H9 (cell line): Measurements from ENCODE around the gene SGTA. TPM values are rescaled to one million over a fixed set of nuclear protein-coding genes. Genes with fewer than 3 reads are reported as not detected.

Experiments
- DNase-seq: peaks from one replicate; pipeline ENCODE4 v3.0.0-alpha.2; 2017
- H2AFZ ChIP-seq: one replicate; pipeline ENCODE4 v1.6.1; 2013; ENCODE audit warnings: mild to moderate bottlenecking, low read length, control low read depth, moderate library complexity
- H2AK5ac ChIP-seq: 2 replicates; pipeline ENCODE4 v1.6.1; 2013; ENCODE audit warnings: low read length, control low read depth, mixed read lengths; ENCODE audit not compliant: insufficient read length
- H2BK120ac ChIP-seq: one replicate; pipeline ENCODE4 v1.6.1; 2013; ENCODE audit warnings: low read depth, mild to moderate bottlenecking, low read length, control low read depth, inconsistent platforms; ENCODE audit not compliant: poor library complexity, severe bottlenecking
- H2BK12ac ChIP-seq: 2 replicates; pipeline ENCODE4 v1.6.1; 2013; ENCODE audit warnings: low read length, control low read depth, mixed read lengths, low read depth; ENCODE audit not compliant: insufficient read length
- H2BK15ac ChIP-seq: 2 replicates; pipeline ENCODE4 v1.6.1; 2013; ENCODE audit warnings: low read depth, low read length, control low read depth
- H2BK20ac ChIP-seq: one replicate; pipeline ENCODE4 v1.6.1; 2013; ENCODE audit warnings: low read depth, mild to moderate bottlenecking, low read length, control low read depth, inconsistent platforms; ENCODE audit not compliant: poor library complexity, severe bottlenecking
- H2BK5ac ChIP-seq: 2 replicates; pipeline ENCODE4 v1.6.1; 2013; ENCODE audit warnings: low read length, control low read depth, mixed read lengths; ENCODE audit not compliant: insufficient read length
- H3K14ac ChIP-seq: 2 replicates; pipeline ENCODE4 v1.6.1; 2013; ENCODE audit warnings: low read length, control low read depth; ENCODE audit not compliant: insufficient read depth
- H3K18ac ChIP-seq: 2 replicates; pipeline ENCODE4 v1.6.1; 2013; ENCODE audit warnings: low read depth, mild to moderate bottlenecking, mixed read lengths, low read length, control low read depth; ENCODE audit not compliant: insufficient read length
- H3K23ac ChIP-seq: 2 replicates; pipeline ENCODE4 v1.6.1; 2013; ENCODE audit warnings: low read length, control low read depth, mixed read lengths, low read depth; ENCODE audit not compliant: insufficient read length
- H3K23me2 ChIP-seq: 2 replicates; pipeline ENCODE4 v1.6.1; 2013; ENCODE audit warnings: low read depth, mild to moderate bottlenecking, mixed read lengths, low read length, control low read depth; ENCODE audit not compliant: insufficient read length, poor library complexity, severe bottlenecking
- H3K27ac ChIP-seq: 2 replicates; pipeline ENCODE4 v1.5.1; 2013; ENCODE audit warnings: low read length, control low read depth, mixed read lengths, low read depth; ENCODE audit not compliant: insufficient read length
- H3K27me3 ChIP-seq: 2 replicates; pipeline ENCODE4 v1.6.1; 2013; ENCODE audit warnings: low read length, control low read depth, inconsistent platforms; ENCODE audit not compliant: insufficient read depth
- H3K4ac ChIP-seq: 2 replicates; pipeline ENCODE4 v1.6.1; 2013; ENCODE audit warnings: low read depth, mild to moderate bottlenecking, control low read depth, inconsistent platforms, low read length, moderate library complexity
- H3K4me1 ChIP-seq: 2 replicates; pipeline ENCODE4 v1.6.1; 2013; ENCODE audit warnings: low read length, control low read depth, inconsistent platforms; ENCODE audit not compliant: insufficient read depth
- H3K4me2 ChIP-seq: 2 replicates; pipeline ENCODE4 v1.6.1; 2013; ENCODE audit warnings: low read length, control low read depth, mixed read lengths; ENCODE audit not compliant: insufficient read length, insufficient read depth
- H3K56ac ChIP-seq: 2 replicates; pipeline ENCODE4 v1.6.1; 2013; ENCODE audit warnings: low read depth, mild to moderate bottlenecking, mixed read lengths, low read length, control low read depth; ENCODE audit not compliant: insufficient read length
- H3K79me1 ChIP-seq: 2 replicates; pipeline ENCODE4 v1.6.1; 2013; ENCODE audit warnings: low read depth, mild to moderate bottlenecking, moderate library complexity, low read length, control low read depth, inconsistent platforms; ENCODE audit not compliant: insufficient read depth, poor library complexity, severe bottlenecking
- H3K79me2 ChIP-seq: 2 replicates; pipeline ENCODE4 v1.6.1; 2013; ENCODE audit warnings: low read length, control low read depth, inconsistent platforms; ENCODE audit not compliant: insufficient read depth
- H3K9ac ChIP-seq: 2 replicates; pipeline ENCODE4 v1.6.1; 2013; ENCODE audit warnings: low read length, control low read depth, mixed read lengths; ENCODE audit not compliant: insufficient read length; ENCODE audit errors: extremely low read depth
- H3K9me3 ChIP-seq: one replicate; pipeline ENCODE4 v1.6.1; 2013; ENCODE audit warnings: low read depth, low read length, inconsistent platforms; ENCODE audit not compliant: control insufficient read depth
- H3T11ph ChIP-seq: one replicate; pipeline ENCODE4 v1.6.1; 2013; ENCODE audit warnings: mild to moderate bottlenecking, low read length, control low read depth, inconsistent platforms
- H4K20me1 ChIP-seq: one replicate; pipeline ENCODE4 v1.6.1; 2013; ENCODE audit not compliant: control insufficient read depth, insufficient read length, insufficient read depth
- H4K5ac ChIP-seq: 2 replicates; pipeline ENCODE4 v1.6.1; 2013; ENCODE audit warnings: low read depth, mild to moderate bottlenecking, mixed read lengths, low read length, control low read depth; ENCODE audit not compliant: insufficient read length
- H4K8ac ChIP-seq: replicated peaks from 2 replicates; pipeline ENCODE4 v1.6.1; 2013; ENCODE audit warnings: low read length, control low read depth, mixed read lengths, low read depth; ENCODE audit not compliant: insufficient read length
- H4K91ac ChIP-seq: 2 replicates; pipeline ENCODE4 v1.6.1; 2013; ENCODE audit warnings: low read depth, mild to moderate bottlenecking, moderate library complexity, mixed read lengths, low read length, control low read depth; ENCODE audit not compliant: insufficient read length
- H3K27ac Mint-ChIP-seq, 3 experiments: 2 replicates in 2 of 3; 3 replicates in 1 of 3; pipeline ENCODE4 v1.8.0; 2020 to 2021; ENCODE audit warnings: mixed read lengths in 3 of 3, mild to moderate bottlenecking in 1 of 3, moderate library complexity in 1 of 3
- H3K27me3 Mint-ChIP-seq: 2 replicates; pipeline ENCODE4 v1.8.0; 2021; ENCODE audit warnings: low read depth, mild to moderate bottlenecking, moderate library complexity, mixed read lengths
- H3K36me3 Mint-ChIP-seq, 3 experiments: 2 replicates in 2 of 3; 3 replicates in 1 of 3; pipeline ENCODE4 v1.8.0; 2020 to 2021; ENCODE audit warnings: low read depth in 3 of 3, mixed read lengths in 3 of 3; ENCODE audit not compliant: insufficient read depth in 1 of 3
- H3K4me1 Mint-ChIP-seq, 2 experiments: 2 replicates each; pipeline ENCODE4 v1.8.0; 2020; ENCODE audit warnings: mixed read lengths in 2 of 2
- H3K4me3 Mint-ChIP-seq, 2 experiments: 2 replicates in 1 of 2; 3 replicates in 1 of 2; pipeline ENCODE4 v1.8.0; 2020 to 2021; ENCODE audit warnings: mild to moderate bottlenecking in 2 of 2, mixed read lengths in 2 of 2, moderate library complexity in 1 of 2
- H3K9me3 Mint-ChIP-seq, 2 experiments: 2 replicates in 1 of 2; 3 replicates in 1 of 2; pipeline ENCODE4 v1.8.0; 2020; ENCODE audit warnings: mild to moderate bottlenecking in 2 of 2, mixed read lengths in 2 of 2, moderate library complexity in 1 of 2
- CTCF ChIP-seq: fragments of 200-600 bp; sonication (generic); conservative IDR thresholded peaks from 3 replicates; pipeline ENCODE4 v1.8.0; 2021; ENCODE audit warnings: antibody characterized with exemption, mild to moderate bottlenecking
- WGBS: extraction: QIAGEN DNeasy Blood & Tissue Kit; methylation state at CpG from one replicate; pipeline ENCODE4 v1.1.7; 2013; ENCODE audit warnings: missing lambda C conversion rate, low lambda C conversion rate, mixed read lengths; ENCODE audit not compliant: insufficient read length; ENCODE audit errors: extremely low coverage; 5-methylcytosine and 5-hydroxymethylcytosine counted together
- total RNA-seq: library from RNA; stranded (reverse); gene quantifications from 2 replicates; pipeline ENCODE4 v1.2.1, GENCODE V29; 2021

SGTA gene
- total RNA-seq, 1 experiment from 2014 or later = 102 TPM

GRCh38 chr19:2802826-2803225 is 19.8 kb upstream of the SGTA start:
- DNase-seq = no peak
- no peaks in the 10 kb centered on the region for H3K4me1 Mint-ChIP-seq
- no peak overlapping the region for H2AFZ ChIP-seq
- H3K4me2 ChIP-seq = no peak overlapping the region
- H3K27me3 ChIP-seq = no peaks in the 10 kb centered on the region
- WGBS = no CpG with 5 or more reads among the region's 17 CpGs
- H4K8ac ChIP-seq = no peak overlapping the region
- H3K56ac ChIP-seq = no peak overlapping the region
- no peak overlapping the region for H3K9ac ChIP-seq
- no peak overlapping the region for H2AK5ac ChIP-seq
- no peak overlapping the region for H2BK120ac ChIP-seq
- H3K4me3 Mint-ChIP-seq = no peak overlapping the region
- no peak overlapping the region for H3T11ph ChIP-seq
- H3K36me3 Mint-ChIP-seq = peaks cover 17 to 73% (median 72%) of the 10 kb centered on the region in 3 experiments
- no peaks in the 10 kb centered on the region for H3K23me2 ChIP-seq
- no peak overlapping the region for H3K27ac ChIP-seq
- no peaks in the 10 kb centered on the region for H3K79me2 ChIP-seq
- H3K23ac ChIP-seq = no peak overlapping the region
- no peak overlapping the region for H2BK12ac ChIP-seq
- H4K20me1 ChIP-seq = no peaks in the 10 kb centered on the region
- TF ChIP-seq CTCF = no peak
- peaks cover 4% of the 10 kb centered on the region for H3K79me1 ChIP-seq
- H3K4ac ChIP-seq = no peak overlapping the region
- no peaks in the 10 kb centered on the region for H3K4me1 ChIP-seq
- no peak overlapping the region for H2BK5ac ChIP-seq
- H3K27me3 Mint-ChIP-seq = no peaks in the 10 kb centered on the region
- H4K91ac ChIP-seq = no peak overlapping the region
- H3K18ac ChIP-seq = no peak overlapping the region
- H3K27ac Mint-ChIP-seq = no peak overlapping the region
- H2BK20ac ChIP-seq = no peak overlapping the region
- H4K5ac ChIP-seq = no peak overlapping the region
- H3K9me3 ChIP-seq = no peaks in the 10 kb centered on the region
- H2BK15ac ChIP-seq = no peak overlapping the region
- H3K9me3 Mint-ChIP-seq = no peaks in the 10 kb centered on the region
- no peak overlapping the region for H3K14ac ChIP-seq
